ENCODE measurements around the gene LHX1.

Gene LHX1

GRCh38 chr17:36910513-36910912, 26.8 kb upstream of the LHX1 start:
- no peak overlapping the region for H3K4me3 ChIP-seq (ENCODE audit: low read depth, low read length)
- H3K27me3 ChIP-seq (ENCODE audit: insufficient read depth, low read depth, severe bottlenecking): no peaks in the 10 kb centered on the region
- no peaks in the 10 kb centered on the region for H3K36me3 ChIP-seq
- no peaks in the 10 kb centered on the region for H3K9me3 ChIP-seq (ENCODE audit: severe bottlenecking)
- no peak overlapping the region for H3K27ac ChIP-seq
- TF ChIP-seq CTCF (IDR thresholded peaks at IDR 0.05; ENCODE audit: low read depth, low read length): no peak
- DNase-seq: no peak

GRCh38 chr17:36911001-36911400, 26.3 kb upstream of the LHX1 start:
- Histone ChIP-seq H3K36me3 (no peaks in the 10 kb centered on the region), H3K27me3 (ENCODE audit: insufficient read depth, low read depth, severe bottlenecking) (no peaks in the 10 kb centered on the region), H3K9me3 (ENCODE audit: severe bottlenecking) (no peaks in the 10 kb centered on the region), H3K27ac (no peak overlapping the region), H3K4me3 (ENCODE audit: low read depth, low read length) (no peak overlapping the region)
- no peak for TF ChIP-seq CTCF (IDR thresholded peaks at IDR 0.05; ENCODE audit: low read depth, low read length)
- DNase-seq: no peak

GRCh38 chr17:36913132-36913531, 24.1 kb upstream of the LHX1 start:
- Histone ChIP-seq H3K27ac (no peak overlapping the region), H3K9me3 (ENCODE audit: severe bottlenecking) (no peaks in the 10 kb centered on the region), H3K27me3 (ENCODE audit: insufficient read depth, low read depth, severe bottlenecking) (no peaks in the 10 kb centered on the region), H3K36me3 (no peaks in the 10 kb centered on the region), H3K4me3 (ENCODE audit: low read depth, low read length) (no peak overlapping the region)
- no peak for DNase-seq
- TF ChIP-seq CTCF (IDR thresholded peaks at IDR 0.05; ENCODE audit: low read depth, low read length): no peak

GRCh38 chr17:36918211-36918691, 19.0 kb upstream of the LHX1 start:
- no peak overlapping the region for H3K4me3 ChIP-seq (ENCODE audit: low read depth, low read length)
- no peak for DNase-seq
- TF ChIP-seq CTCF (IDR thresholded peaks at IDR 0.05; ENCODE audit: low read depth, low read length): no peak
- H3K27me3 ChIP-seq (ENCODE audit: insufficient read depth, low read depth, severe bottlenecking): peaks cover 24% of the 10 kb centered on the region
- no peak overlapping the region for H3K27ac ChIP-seq
- H3K36me3 ChIP-seq: no peaks in the 10 kb centered on the region
- no peaks in the 10 kb centered on the region for H3K9me3 ChIP-seq (ENCODE audit: severe bottlenecking)

GRCh38 chr17:36919407-36919968, 17.8 kb upstream of the LHX1 start:
- DNase-seq: no peak
- no peak overlapping the region for H3K27ac ChIP-seq

More at GRCh38 chr17:36919407-36919968, 17.8 kb upstream of the LHX1 start:
- Histone ChIP-seq H3K9me3 (ENCODE audit: severe bottlenecking) (no peaks in the 10 kb centered on the region), H3K4me3 (ENCODE audit: low read depth, low read length) (no peak overlapping the region), H3K27me3 (ENCODE audit: insufficient read depth, low read depth, severe bottlenecking) (peaks cover 24% of the 10 kb centered on the region), H3K36me3 (no peaks in the 10 kb centered on the region)
- no peak for TF ChIP-seq CTCF (IDR thresholded peaks at IDR 0.05; ENCODE audit: low read depth, low read length)

All from WERI-Rb-1 (cell line).